ENCODE results near the gene HIVEP3. TPM values are rescaled to one million over a fixed set of nuclear protein-coding genes. Genes with fewer than 3 reads are reported as not detected.

The HIVEP3 gene
- total RNA-seq, 1 experiment from 2014 or later, result 1.4 TPM

GRCh38 chr1:41860214-41860613 lies 58.5 kb downstream of the HIVEP3 start:
- Histone ChIP-seq H3K4me1 (ENCODE audit: insufficient read depth, low read length) (peaks cover 10% of the 10 kb centered on the region; the same call in 1 of the 2 replicates), H3T11ph (ENCODE audit: low read length) (no peak overlapping the region), H3K56ac (ENCODE audit: insufficient read length, low read depth, low read length) (no peak overlapping the region), H3K4ac (ENCODE audit: low read depth, low read length) (no peak overlapping the region), H3K79me2 (ENCODE audit: insufficient read depth, low read length) (no peaks in the 10 kb centered on the region), H2BK20ac (ENCODE audit: low read depth, low read length, poor library complexity, severe bottlenecking) (no peak overlapping the region), H2BK12ac (ENCODE audit: insufficient read length, low read depth, low read length) (no peak overlapping the region), H3K18ac (ENCODE audit: insufficient read length, low read depth, low read length) (no peak overlapping the region), H2BK120ac (ENCODE audit: low read depth, low read length, poor library complexity, severe bottlenecking) (no peak overlapping the region), H4K8ac (replicated peaks; ENCODE audit: insufficient read length, low read depth, low read length) (no peak overlapping the region), H3K23me2 (ENCODE audit: insufficient read length, low read depth, low read length, poor library complexity, severe bottlenecking) (no peaks in the 10 kb centered on the region), H2BK5ac (ENCODE audit: insufficient read length, low read length) (no peak overlapping the region), H2AFZ (ENCODE audit: low read length) (no peak overlapping the region), H3K9ac (ENCODE audit: extremely low read depth, insufficient read length, low read length) (no peak overlapping the region), H3K9me3 (ENCODE audit: control insufficient read depth, low read depth, low read length) (no peaks in the 10 kb centered on the region), H2BK15ac (ENCODE audit: low read depth, low read length) (no peak overlapping the region), H2AK5ac (ENCODE audit: insufficient read length, low read length) (no peak overlapping the region), H3K4me2 (ENCODE audit: insufficient read depth, insufficient read length, low read length) (no peak overlapping the region), H4K20me1 (ENCODE audit: control insufficient read depth, insufficient read depth, insufficient read length) (no peaks in the 10 kb centered on the region), H3K14ac (ENCODE audit: insufficient read depth, low read length) (no peak overlapping the region), H4K91ac (ENCODE audit: insufficient read length, low read depth, low read length) (no peak overlapping the region), H3K23ac (ENCODE audit: insufficient read length, low read depth, low read length) (no peak overlapping the region), H3K79me1 (ENCODE audit: insufficient read depth, low read depth, low read length, poor library complexity, severe bottlenecking) (no peaks in the 10 kb centered on the region), H3K27me3 (ENCODE audit: insufficient read depth, low read length) (no peaks in the 10 kb centered on the region), H4K5ac (ENCODE audit: insufficient read length, low read depth, low read length) (no peak overlapping the region), H3K27ac (ENCODE audit: insufficient read length, low read depth, low read length) (no peak overlapping the region)
- Mint-ChIP-seq H3K4me3 (no peak overlapping the region), H3K27ac (no peak overlapping the region), H3K4me1 (peaks cover 33 to 40% of the 10 kb centered on the region in 2 experiments), H3K9me3 (no peaks in the 10 kb centered on the region), H3K36me3 (ENCODE audit: insufficient read depth in 1 of 3, low read depth in 3 of 3) (no peaks in the 10 kb centered on the region), H3K27me3 (ENCODE audit: low read depth) (peaks cover 5% of the 10 kb centered on the region)
- TF ChIP-seq CTCF (conservative IDR thresholded peaks at IDR 0.05), result no peak
- no peak for DNase-seq
- no CpG with 5 or more reads among the region's 1 CpG for WGBS (ENCODE audit: extremely low coverage, insufficient read length, low lambda C conversion rate)

Measured in H9 (cell line).